DMS79 treated with DMSO at 0.1 percent for 48 hours (cell line): ENCODE data around the gene C15orf40.
"Not testable (repeated sequence)": the region's sequence is repeated elsewhere in the genome, so short reads cannot be mapped to it uniquely, and the experiment has no call there.

ENCODE experiments used
- DNase-seq: peaks from one replicate; lab custom pipeline; 2025; lab: John Stamatoyannopoulos, UW

Gene C15orf40

DNA sequence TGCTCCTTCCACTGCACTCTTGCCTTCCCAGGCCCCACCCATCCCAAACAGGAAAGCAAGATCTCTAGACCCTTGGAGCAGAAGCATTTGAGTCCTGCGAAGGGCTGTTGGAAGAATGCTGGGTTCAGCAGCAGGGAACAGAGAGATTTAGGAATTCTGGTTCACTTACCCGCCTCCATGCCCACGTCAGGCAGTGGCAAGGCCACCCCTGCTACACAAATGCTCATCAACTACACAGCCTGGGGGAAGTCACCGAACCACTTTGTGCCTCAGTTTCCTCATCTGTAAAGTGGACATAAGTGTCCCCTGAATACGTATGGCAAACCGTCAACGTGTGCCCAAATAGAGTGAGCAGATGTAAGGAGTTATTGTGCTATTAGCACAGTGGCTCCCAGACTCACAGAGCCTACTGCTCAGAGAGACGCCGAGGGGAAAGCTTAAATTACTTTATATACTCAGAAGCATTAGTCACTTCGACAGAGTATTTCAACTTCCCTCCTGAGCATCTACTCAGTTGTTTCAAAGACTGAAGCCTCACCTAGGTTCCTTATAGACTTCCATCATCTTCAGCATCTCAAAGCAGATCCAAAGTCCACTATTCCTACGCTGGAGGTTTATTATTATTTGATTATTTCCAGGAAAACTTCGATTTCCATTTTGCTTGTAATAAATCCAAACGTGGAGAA, 59.8 kb downstream of the C15orf40 start:
- DNase-seq, result peak; percentile 4

DNA sequence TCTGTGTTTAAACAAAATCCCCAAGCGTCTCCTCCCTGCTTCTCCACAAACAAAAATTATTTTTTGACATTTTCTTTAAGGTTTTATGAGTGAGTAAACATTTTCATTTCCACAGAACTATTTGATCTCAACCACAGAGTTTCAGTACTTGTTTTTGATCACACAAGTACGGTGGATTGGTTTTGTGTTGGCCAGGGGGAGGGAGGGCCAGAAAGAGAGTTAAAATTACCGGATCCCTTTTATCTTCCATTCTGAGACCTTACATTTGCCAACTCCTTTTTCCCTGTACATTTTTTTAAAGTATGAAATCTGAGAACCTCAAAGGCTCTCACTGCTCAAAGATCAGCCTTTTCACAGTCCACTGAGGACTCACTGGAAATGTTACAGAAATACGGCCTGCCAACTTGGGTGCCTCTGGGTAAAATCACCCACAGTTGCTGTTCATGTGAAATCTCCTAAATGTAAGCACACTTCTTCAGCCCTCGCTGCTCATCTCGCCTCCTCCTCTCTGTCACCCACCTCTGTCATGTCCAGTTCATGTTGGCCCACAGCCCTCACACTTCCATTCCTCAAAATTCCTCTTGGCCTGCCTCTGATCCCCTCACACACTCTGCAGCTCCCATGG, 60.6 kb downstream of the C15orf40 start:
- DNase-seq, result peak; percentile 8

DNA sequence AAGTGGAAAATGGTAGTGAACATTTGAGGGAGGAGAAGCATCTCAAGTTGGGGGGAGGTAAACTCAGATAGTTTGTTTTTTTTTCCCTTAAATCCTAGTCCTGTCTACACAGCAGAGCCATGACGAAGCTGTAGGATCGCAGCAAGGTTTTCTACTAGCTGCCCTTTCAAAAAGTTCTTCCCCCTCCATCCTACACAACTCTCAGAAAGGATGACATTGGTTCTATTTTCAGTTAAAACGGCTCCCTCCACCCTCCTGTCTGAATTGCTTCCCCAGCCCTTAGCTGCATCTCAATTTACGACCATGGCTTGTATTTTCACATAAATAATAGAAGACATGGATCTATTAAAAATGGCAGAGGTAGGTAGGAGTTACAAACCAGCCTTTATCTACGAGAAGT, 61.1 kb downstream of the C15orf40 start:
- DNase-seq, result no peak

- no peak for DNase-seq
Observed at GRCh38 chr15:82946155-82946701, 65.2 kb downstream of the C15orf40 start.

GRCh38 chr15:82945326-82945725, 66.1 kb downstream of the C15orf40 start:
- no peak for DNase-seq

- peak; percentile 52 for DNase-seq
Observed at GRCh38 chr15:82944821-82945220, 66.6 kb downstream of the C15orf40 start.

DNA sequence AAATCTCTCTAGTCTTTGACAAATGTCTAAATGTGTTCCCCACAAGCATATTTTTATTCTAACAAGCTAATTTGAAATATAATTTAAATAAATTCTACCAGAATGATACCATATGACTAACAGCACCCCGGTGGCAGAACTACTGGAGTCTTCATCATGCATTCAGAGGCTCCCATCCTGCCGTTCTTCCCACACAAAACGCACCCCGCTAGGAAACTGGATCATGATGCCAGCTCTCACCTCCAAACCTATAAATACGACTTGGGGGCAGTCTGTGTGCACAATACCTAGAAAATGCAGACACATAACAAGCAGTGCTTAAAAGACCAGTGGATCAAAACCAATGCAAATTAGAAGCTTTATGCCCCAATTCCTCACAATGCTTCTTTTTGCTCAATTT, 67.4 kb downstream of the C15orf40 start:
- DNase-seq, result peak; percentile 19

DNA sequence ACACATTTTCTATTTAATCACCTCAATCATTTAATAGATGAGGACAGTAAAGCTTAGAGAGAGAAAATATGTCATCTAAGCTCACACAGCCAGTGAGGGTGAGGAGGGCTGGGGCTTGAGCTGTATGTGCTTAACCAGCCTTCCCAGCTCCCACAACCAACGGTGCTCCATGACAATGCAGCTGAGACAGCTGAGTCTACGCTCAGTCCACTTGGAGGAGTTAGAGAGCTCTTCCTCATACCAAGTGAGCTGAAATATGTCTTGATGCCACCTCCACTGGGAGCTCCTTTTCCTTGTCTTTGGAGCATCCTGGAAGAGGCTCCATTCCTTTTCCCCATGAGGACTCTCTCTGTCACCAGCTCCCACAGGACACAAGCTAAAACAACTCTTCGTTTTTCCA, 68.3 kb downstream of the C15orf40 start:
- no peak for DNase-seq

DNA sequence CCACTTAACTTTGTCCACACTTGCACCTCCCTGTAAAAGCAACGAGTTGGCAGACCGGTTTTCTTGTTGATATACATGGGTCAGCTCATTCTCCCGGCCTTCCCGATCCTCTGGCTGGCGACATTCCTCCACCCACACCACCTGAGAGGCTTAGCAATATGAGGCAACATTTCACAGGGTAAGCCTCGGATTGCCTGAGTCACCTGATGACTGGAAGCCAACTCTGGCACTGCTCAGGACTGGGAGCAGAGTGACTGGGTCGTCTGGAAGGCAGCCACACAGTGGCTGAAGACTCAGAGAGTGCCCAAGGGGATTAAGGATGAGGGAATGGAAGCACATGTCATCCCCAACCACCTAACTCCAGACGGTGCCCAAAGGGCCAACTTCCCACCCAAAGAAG, 68.7 kb downstream of the C15orf40 start:
- DNase-seq, result no peak

DNA sequence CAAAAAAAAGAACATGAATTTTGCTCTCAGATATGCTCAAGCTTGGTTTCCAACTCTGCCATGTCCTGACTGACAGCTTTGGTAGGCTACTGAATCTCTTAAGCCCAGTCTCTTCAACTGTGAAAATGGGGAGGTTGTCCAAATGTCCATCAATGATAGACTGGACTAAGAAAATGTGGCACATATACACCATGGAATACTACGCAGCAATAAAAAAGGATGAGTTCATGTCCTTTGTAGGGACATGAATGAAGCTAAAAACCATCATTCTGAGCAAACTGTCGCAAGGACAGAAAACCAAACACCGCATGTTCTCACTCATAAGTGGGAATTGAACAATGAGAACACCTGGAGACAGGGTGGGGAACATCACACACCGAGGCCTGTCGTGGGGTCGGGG, 71.8 kb downstream of the C15orf40 start:
- not testable (repeated sequence) for DNase-seq
